IMR-90 (cell line): ENCODE measurements around the gene S100A12. TPM values are rescaled to one million over a fixed set of nuclear protein-coding genes. Genes with fewer than 3 reads are reported as not detected.

Experiments used
- ATAC-seq: fragments of 200-7000 bp; cut with Tn5 transposase; 2 replicates; pipeline ENCODE4 v1.9.1; 2020; ENCODE audit warnings: low read depth, mild to moderate bottlenecking, moderate library complexity
- BruUV-seq: library from RNA; stranded (reverse); fragments of 400-500 nt; replicated peaks from 2 replicates; lab custom pipeline; 2021; lab: Mats Ljungman, UMichigan
- CTCF ChIA-PET: fragments of 300-600 bp; formaldehyde crosslinking; extraction: SDS; loops from one replicate; lab custom pipeline; 2021; ENCODE audit warnings: antibody characterized with exemption; lab: Yijun Ruan, JAX
- POLR2A ChIA-PET: fragments of 300-600 bp; sonication (Branson Sonifier 250); formaldehyde crosslinking; loops from one replicate; lab custom pipeline; 2022; ENCODE audit warnings: antibody characterized with exemption; ENCODE audit not compliant: unreplicated experiment; lab: Charles Lee
- DNase-seq: peaks from one replicate; pipeline ENCODE4 v3.0.0; 2013
- H2AFZ ChIP-seq: replicated peaks from 2 replicates; pipeline ENCODE3; 2013; ENCODE audit warnings: low read length, mild to moderate bottlenecking; ENCODE audit not compliant: poor library complexity
- H2AK5ac ChIP-seq: 2 replicates; pipeline ENCODE4 v1.6.1; 2013; ENCODE audit warnings: low read depth, low read length, inconsistent platforms
- H2AK9ac ChIP-seq: replicated peaks from 2 replicates; pipeline ENCODE3; 2013; ENCODE audit warnings: mild to moderate bottlenecking, low read depth, low read length, moderate library complexity; ENCODE audit not compliant: poor library complexity
- H2BK120ac ChIP-seq: 2 replicates; pipeline ENCODE4 v1.6.1; 2013; ENCODE audit warnings: low read depth, low read length, inconsistent platforms
- H2BK15ac ChIP-seq: 3 replicates; pipeline ENCODE4 v1.6.1; 2013; ENCODE audit warnings: low read depth, low read length, inconsistent platforms
- H2BK20ac ChIP-seq: 2 replicates; pipeline ENCODE4 v1.6.1; 2013; ENCODE audit warnings: low read depth, mild to moderate bottlenecking, inconsistent platforms, low read length, moderate library complexity
- H2BK5ac ChIP-seq: 2 replicates; pipeline ENCODE4 v1.6.1; 2013; ENCODE audit warnings: mild to moderate bottlenecking, low read depth, low read length, inconsistent platforms; ENCODE audit not compliant: poor library complexity, severe bottlenecking
- H3K14ac ChIP-seq: replicated peaks from 2 replicates; pipeline ENCODE4 v1.6.1; 2013; ENCODE audit warnings: low read depth, low read length, inconsistent platforms
- H3K18ac ChIP-seq: 2 replicates; pipeline ENCODE4 v1.6.1; 2013; ENCODE audit warnings: low read depth, low read length, control low read depth
- H3K23ac ChIP-seq: 2 replicates; pipeline ENCODE4 v1.6.1; 2013; ENCODE audit warnings: low read depth, low read length, inconsistent platforms
- H3K27ac ChIP-seq: 2 replicates; pipeline ENCODE4 v1.5.1; 2013; ENCODE audit warnings: mild to moderate bottlenecking, control low read depth, low read length; ENCODE audit not compliant: insufficient read depth
- H3K27me3 ChIP-seq: 2 replicates; pipeline ENCODE4 v1.6.1; 2013; ENCODE audit warnings: low read length; ENCODE audit not compliant: control insufficient read depth, insufficient read depth
- H3K36me3 ChIP-seq: 2 replicates; pipeline ENCODE4 v1.6.1; 2013; ENCODE audit warnings: low read length, mixed read lengths; ENCODE audit not compliant: control insufficient read depth, insufficient read depth
- H3K4ac ChIP-seq: 2 replicates; pipeline ENCODE4 v1.6.1; 2013; ENCODE audit warnings: low read depth, low read length, inconsistent platforms
- H3K4me1 ChIP-seq: 2 replicates; pipeline ENCODE4 v1.6.1; 2013; ENCODE audit warnings: low read length, mixed read lengths; ENCODE audit not compliant: control insufficient read depth, insufficient read depth
- H3K4me2 ChIP-seq: 2 replicates; pipeline ENCODE4 v1.6.1; 2013; ENCODE audit warnings: low read depth, mild to moderate bottlenecking, control low read depth, low read length, moderate library complexity
- H3K4me3 ChIP-seq: 2 replicates; pipeline ENCODE4 v1.5.1; 2013; ENCODE audit warnings: low read depth, mild to moderate bottlenecking, control low read depth, low read length, moderate library complexity; ENCODE audit not compliant: insufficient read depth
- H3K56ac ChIP-seq: 2 replicates; pipeline ENCODE4 v1.6.1; 2013; ENCODE audit warnings: low read length, inconsistent platforms; ENCODE audit not compliant: insufficient read depth; ENCODE audit errors: extremely low read depth
- H3K79me1 ChIP-seq, 2 experiments: 2 replicates each; pipeline ENCODE4 v1.6.1; 2013; ENCODE audit warnings: low read length in 2 of 2, inconsistent platforms in 1 of 2, low read depth in 1 of 2
- H3K9ac ChIP-seq: 2 replicates; pipeline ENCODE4 v1.6.1; 2013; ENCODE audit warnings: low read depth, low read length, control low read depth
- H3K9me1 ChIP-seq: 2 replicates; pipeline ENCODE4 v1.6.1; 2013; ENCODE audit warnings: low read length, inconsistent platforms; ENCODE audit not compliant: insufficient read depth
- H3K9me3 ChIP-seq: 2 replicates; pipeline ENCODE4 v1.6.1; 2013; ENCODE audit warnings: low read length; ENCODE audit not compliant: control insufficient read depth, insufficient read depth
- H4K20me1 ChIP-seq: 2 replicates; pipeline ENCODE4 v1.6.1; 2013; ENCODE audit warnings: low read length, inconsistent platforms; ENCODE audit not compliant: insufficient read depth
- H4K5ac ChIP-seq: 2 replicates; pipeline ENCODE4 v1.6.1; 2013; ENCODE audit warnings: mild to moderate bottlenecking, low read depth, low read length, control low read depth
- H4K8ac ChIP-seq, 2 experiments: 2 replicates each; pipeline ENCODE4 v1.6.1; 2013; ENCODE audit warnings: low read depth in 2 of 2, low read length in 2 of 2, control low read depth in 1 of 2, inconsistent platforms in 1 of 2
- H4K91ac ChIP-seq: 2 replicates; pipeline ENCODE4 v1.6.1; 2013; ENCODE audit warnings: low read depth, low read length, inconsistent platforms; ENCODE audit not compliant: insufficient read depth
- BHLHE40 ChIP-seq: fragments of 150-350 bp; IDR thresholded peaks from 2 replicates; pipeline ENCODE4 v1.6.1; 2016; ENCODE audit warnings: mild to moderate bottlenecking, low read depth, low read length
- CEBPB ChIP-seq: IDR thresholded peaks from 2 replicates; pipeline ENCODE4 v1.6.1; 2012; ENCODE audit warnings: low read depth, low read length, improper control_type of control experiment
- CHD1 ChIP-seq: IDR thresholded peaks from 2 replicates; pipeline ENCODE4 v1.6.1; 2012; ENCODE audit warnings: low read depth, low read length, improper control_type of control experiment
- ELK1 ChIP-seq: fragments of 150-350 bp; IDR thresholded peaks from 2 replicates; pipeline ENCODE4 v1.6.1; 2016; ENCODE audit warnings: low read depth, mild to moderate bottlenecking, low read length, moderate library complexity, borderline replicate concordance
- FOS ChIP-seq: fragments of 150-350 bp; IDR thresholded peaks from 2 replicates; pipeline ENCODE4 v1.6.1; 2016; ENCODE audit warnings: low read depth, low read length
- MAFK ChIP-seq: IDR thresholded peaks from 2 replicates; pipeline ENCODE4 v1.6.1; 2012; ENCODE audit warnings: low read depth, low read length, improper control_type of control experiment
- MAZ ChIP-seq: IDR thresholded peaks from 2 replicates; pipeline ENCODE4 v1.6.1; 2012; ENCODE audit warnings: low read depth, mild to moderate bottlenecking, low read length, improper control_type of control experiment, moderate library complexity, borderline replicate concordance
- MXI1 ChIP-seq: IDR thresholded peaks from 2 replicates; pipeline ENCODE4 v1.6.1; 2012; ENCODE audit warnings: low read depth, mild to moderate bottlenecking, low read length, moderate library complexity, borderline replicate concordance
- NFE2L2 ChIP-seq: fragments of 150-350 bp; IDR thresholded peaks from 2 replicates; pipeline ENCODE4 v1.6.1; 2016; ENCODE audit warnings: low read depth, mild to moderate bottlenecking, low read length
- POLR2A ChIP-seq: IDR thresholded peaks from 2 replicates; pipeline ENCODE4 v1.6.1; 2012; ENCODE audit warnings: mild to moderate bottlenecking, low read depth, low read length
- RAD21 ChIP-seq: IDR thresholded peaks from 2 replicates; pipeline ENCODE4 v1.6.1; 2012; ENCODE audit warnings: low read length, improper control_type of control experiment
- RCOR1 ChIP-seq: IDR thresholded peaks from 2 replicates; pipeline ENCODE4 v1.6.1; 2012; ENCODE audit warnings: mild to moderate bottlenecking, low read length, improper control_type of control experiment; ENCODE audit not compliant: insufficient replicate concordance
- RFX5 ChIP-seq: IDR thresholded peaks from 2 replicates; pipeline ENCODE4 v1.8.0; 2012; ENCODE audit warnings: low read depth, mild to moderate bottlenecking, low read length, moderate library complexity
- SMC3 ChIP-seq: fragments of 150-350 bp; IDR thresholded peaks from 2 replicates; pipeline ENCODE4 v1.6.1; 2016; ENCODE audit warnings: low read depth, mild to moderate bottlenecking, antibody characterized with exemption, low read length, moderate library complexity
- WGBS, 2 experiments: methylation state at CpG; one replicate each; pipeline versions ENCODE4 v1.1.5 to v1.1.7; 2013; ENCODE audit warnings: missing lambda C conversion rate in 2 of 2; ENCODE audit not compliant: insufficient read length in 1 of 2; ENCODE audit errors: extremely low coverage in 2 of 2; 5-methylcytosine and 5-hydroxymethylcytosine counted together
- dilution Hi-C: fragments of 300-500 bp; cut with HindIII; formaldehyde crosslinking; loops from one replicate; pipeline ENCODE4 v1.14.3; 2018; ENCODE audit warnings: low sequenced_read_pairs; ENCODE audit not compliant: unreplicated experiment
- in situ Hi-C: fragments of 300-500 bp; cut with MboI; formaldehyde crosslinking; loops from 3 replicates; pipeline ENCODE4 v1.14.3; 2019; ENCODE audit warnings: low sequenced_read_pairs, inconsistent platforms, mixed read lengths
- intact Hi-C: fragments of 100-400 bp; cut with micrococcal nuclease; formaldehyde crosslinking; loops from 2 replicates; pipeline ENCODE4 v1.10.0; 2022
- polyA plus RNA-seq, 3 experiments: library from polyadenylated mRNA; depleted of rRNA; stranded (reverse); fragments of >200 nt; gene quantifications; 2 replicates each; pipeline ENCODE4 v1.2.3, GENCODE V29; 2012; ENCODE audit warnings: low replicate concordance in 1 of 3
- total RNA-seq: library from RNA; depleted of rRNA; stranded (reverse); fragments of >200 nt; gene quantifications from 2 replicates; pipeline ENCODE4 v1.2.3, GENCODE V29; 2012
- TF ChIP-seq, protein P1 (sequence below): conservative IDR thresholded peaks from 2 replicates; pipeline ENCODE4 v1.5.1; 2012; ENCODE audit warnings: mild to moderate bottlenecking, low read depth, low read length, improper control_type of control experiment
- TF ChIP-seq, protein P2 (sequence below): fragments of 150-350 bp; IDR thresholded peaks from 2 replicates; pipeline ENCODE4 v1.6.1; 2017; ENCODE audit warnings: mild to moderate bottlenecking, antibody characterized with exemption, low read length, low read depth

S100A12 gene
- total and polyA plus RNA-seq, 2 of the 4 experiments (the other 2 are of a cell fraction) = not detected

DNA sequence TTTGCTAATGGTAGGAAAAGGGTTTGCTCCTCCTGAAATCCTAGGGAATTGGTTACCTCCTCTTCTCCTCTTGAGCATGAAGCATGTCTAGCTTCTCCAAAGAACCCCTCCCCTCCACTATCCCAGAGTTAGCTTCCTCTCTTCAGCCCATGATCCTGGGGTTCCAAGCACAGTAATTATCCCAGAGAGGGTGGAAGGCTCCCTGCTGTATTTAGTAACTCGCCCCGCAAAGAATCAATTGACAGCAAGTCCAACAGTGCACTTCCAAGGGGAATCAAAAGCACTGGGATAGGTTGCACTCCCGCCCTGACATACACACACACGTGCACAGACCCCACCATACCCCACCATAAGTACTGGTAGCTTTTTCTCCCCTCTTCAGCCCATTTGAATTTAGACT, 12.4 kb upstream of the S100A12 start:
- H2AK5ac ChIP-seq = no peak overlapping the region
- ATAC-seq (no peak), DNase-seq (no peak)
- H3K18ac ChIP-seq = no peak overlapping the region
- H3K36me3 ChIP-seq = no peaks in the 10 kb centered on the region
- no peaks in the 10 kb centered on the region for H4K20me1 ChIP-seq
- POLR2A ChIA-PET = no interaction called here
- no peak overlapping the region for H3K4me2 ChIP-seq
- no peak overlapping the region for H4K5ac ChIP-seq
- TF ChIP-seq MAZ = no peak
- no peak for TF ChIP-seq CHD1
- no peak for TF ChIP-seq MAFK
- TF ChIP-seq RAD21 = no peak
- no peak for TF ChIP-seq MXI1
- no peak for TF ChIP-seq RCOR1
- TF ChIP-seq, protein P1, sequence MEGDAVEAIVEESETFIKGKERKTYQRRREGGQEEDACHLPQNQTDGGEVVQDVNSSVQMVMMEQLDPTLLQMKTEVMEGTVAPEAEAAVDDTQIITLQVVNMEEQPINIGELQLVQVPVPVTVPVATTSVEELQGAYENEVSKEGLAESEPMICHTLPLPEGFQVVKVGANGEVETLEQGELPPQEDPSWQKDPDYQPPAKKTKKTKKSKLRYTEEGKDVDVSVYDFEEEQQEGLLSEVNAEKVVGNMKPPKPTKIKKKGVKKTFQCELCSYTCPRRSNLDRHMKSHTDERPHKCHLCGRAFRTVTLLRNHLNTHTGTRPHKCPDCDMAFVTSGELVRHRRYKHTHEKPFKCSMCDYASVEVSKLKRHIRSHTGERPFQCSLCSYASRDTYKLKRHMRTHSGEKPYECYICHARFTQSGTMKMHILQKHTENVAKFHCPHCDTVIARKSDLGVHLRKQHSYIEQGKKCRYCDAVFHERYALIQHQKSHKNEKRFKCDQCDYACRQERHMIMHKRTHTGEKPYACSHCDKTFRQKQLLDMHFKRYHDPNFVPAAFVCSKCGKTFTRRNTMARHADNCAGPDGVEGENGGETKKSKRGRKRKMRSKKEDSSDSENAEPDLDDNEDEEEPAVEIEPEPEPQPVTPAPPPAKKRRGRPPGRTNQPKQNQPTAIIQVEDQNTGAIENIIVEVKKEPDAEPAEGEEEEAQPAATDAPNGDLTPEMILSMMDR = no peak
- TF ChIP-seq RFX5 = no peak
- TF ChIP-seq NFE2L2 = no peak
- no peak for TF ChIP-seq SMC3
- no peak for TF ChIP-seq FOS
- TF ChIP-seq, protein P2, sequence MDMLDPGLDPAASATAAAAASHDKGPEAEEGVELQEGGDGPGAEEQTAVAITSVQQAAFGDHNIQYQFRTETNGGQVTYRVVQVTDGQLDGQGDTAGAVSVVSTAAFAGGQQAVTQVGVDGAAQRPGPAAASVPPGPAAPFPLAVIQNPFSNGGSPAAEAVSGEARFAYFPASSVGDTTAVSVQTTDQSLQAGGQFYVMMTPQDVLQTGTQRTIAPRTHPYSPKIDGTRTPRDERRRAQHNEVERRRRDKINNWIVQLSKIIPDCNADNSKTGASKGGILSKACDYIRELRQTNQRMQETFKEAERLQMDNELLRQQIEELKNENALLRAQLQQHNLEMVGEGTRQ = no peak
- TF ChIP-seq POLR2A = no peak
- TF ChIP-seq BHLHE40 = no peak
- TF ChIP-seq ELK1 = no peak
- no peak for TF ChIP-seq CEBPB
- H4K91ac ChIP-seq = no peak overlapping the region
- no peak overlapping the region for H2BK120ac ChIP-seq
- no peaks in the 10 kb centered on the region for H3K9me1 ChIP-seq
- H3K4me3 ChIP-seq = no peak overlapping the region
- no peak overlapping the region for H2BK5ac ChIP-seq
- BruUV-seq = no TSS peak
- CTCF ChIA-PET = no interaction called here
- no peak overlapping the region for H3K9ac ChIP-seq
- no peak overlapping the region for H3K27ac ChIP-seq
- H2BK20ac ChIP-seq = no peak overlapping the region
- no peak overlapping the region for H2AFZ ChIP-seq
- no peak overlapping the region for H3K23ac ChIP-seq
- dilution Hi-C loops = no loop called here
- H2AK9ac ChIP-seq = no peak overlapping the region
- no peak overlapping the region for H3K14ac ChIP-seq
- no peaks in the 10 kb centered on the region; the same call in 1 of the 2 replicates for H3K27me3 ChIP-seq
- H3K4me1 ChIP-seq = no peaks in the 10 kb centered on the region
- H3K4ac ChIP-seq = no peak overlapping the region
- in situ Hi-C loops = no loop called here
- H3K56ac ChIP-seq = no peak overlapping the region
- 25% methylated on average over 4 of the region's 4 CpGs; no CpG with 5 or more reads in 1 of the 2 experiments for WGBS, 2 experiments
- intact Hi-C loops = no loop called here
- H4K8ac ChIP-seq = no peak overlapping the region
- H3K9me3 ChIP-seq = no peaks in the 10 kb centered on the region
- H3K79me1 ChIP-seq = no peaks in the 10 kb centered on the region
- H2BK15ac ChIP-seq = no peak overlapping the region
